HEK293 (cell line): ENCODE data around the gene ADCY7.

Experiments
- CTCF ChIA-PET: fragments of 350-600 bp; formaldehyde crosslinking; extraction: SDS; loops from one replicate; lab custom pipeline; 2021; ENCODE audit warnings: antibody characterized with exemption; lab: Yijun Ruan, JAX
- POLR2A ChIA-PET: fragments of 300-600 bp; formaldehyde crosslinking; extraction: SDS; loops from one replicate; lab custom pipeline; 2020; ENCODE audit warnings: antibody characterized with exemption, inconsistent platforms; lab: Yijun Ruan, JAX
- H3K27ac ChIP-seq: fragments of 200-500 bp; sonication (Bioruptor generic); 2 replicates; pipeline ENCODE4 v1.5.1; 2014; ENCODE audit warnings: low read depth, low read length, control low read depth, inconsistent platforms; ENCODE audit errors: extremely low read depth
- H3K36me3 ChIP-seq, 2 experiments: fragments of 200-500 bp in 1 of 2; sonication (Bioruptor generic) in 1 of 2; 1 replicate in 1 of 2; 2 replicates in 1 of 2; pipeline ENCODE4 v1.5.1; 2014 to 2017; ENCODE audit warnings: inconsistent platforms in 2 of 2, low read length in 2 of 2; ENCODE audit not compliant: control insufficient read depth in 2 of 2, insufficient read depth in 1 of 2
- H3K4me1 ChIP-seq: fragments of 200-500 bp; sonication (Bioruptor generic); 2 replicates; pipeline ENCODE4 v1.5.1; 2014; ENCODE audit warnings: mild to moderate bottlenecking, low read length, inconsistent platforms; ENCODE audit not compliant: control insufficient read depth, insufficient read depth
- H3K4me3 ChIP-seq: 2 replicates; pipeline ENCODE4 v1.5.1; 2011; ENCODE audit warnings: low read depth, mild to moderate bottlenecking, control low read depth, low read length, moderate library complexity
- H3K9me3 ChIP-seq: fragments of 200-500 bp; sonication (Bioruptor generic); 2 replicates; pipeline ENCODE4 v1.5.1; 2014; ENCODE audit warnings: low read depth, low read length, inconsistent platforms; ENCODE audit not compliant: control insufficient read depth, insufficient read depth
- GFI1B ChIP-seq: fragments of 450-650 bp; formaldehyde crosslinking; IDR thresholded peaks from 2 replicates; pipeline ENCODE4 v1.5.1; 2016; ENCODE audit warnings: missing biosample characterization, missing genetic modification characterization
- GLI2 ChIP-seq: fragments of 450-650 bp; formaldehyde crosslinking; IDR thresholded peaks from 2 replicates; pipeline ENCODE4; 2017; ENCODE audit warnings: missing biosample characterization, missing genetic modification characterization, low read depth, borderline replicate concordance
- GLI4 ChIP-seq: fragments of 450-650 bp; formaldehyde crosslinking; IDR thresholded peaks from 2 replicates; pipeline ENCODE4 v1.5.1; 2016; ENCODE audit warnings: missing biosample characterization, missing genetic modification characterization
- SALL2 ChIP-seq: fragments of 450-650 bp; formaldehyde crosslinking; IDR thresholded peaks from 2 replicates; pipeline ENCODE4 v1.5.0; 2017; ENCODE audit warnings: missing biosample characterization, mild to moderate bottlenecking, missing genetic modification characterization, borderline replicate concordance
- ZNF121 ChIP-seq: fragments of 450-650 bp; formaldehyde crosslinking; IDR thresholded peaks from 2 replicates; pipeline ENCODE4 v1.5.1; 2016; ENCODE audit warnings: missing biosample characterization, missing genetic modification characterization
- ZNF48 ChIP-seq: fragments of 450-650 bp; formaldehyde crosslinking; IDR thresholded peaks from 2 replicates; pipeline ENCODE4 v1.5.1; 2016; ENCODE audit warnings: missing biosample characterization, missing genetic modification characterization
- ZNF621 ChIP-seq: fragments of 450-650 bp; formaldehyde crosslinking; IDR thresholded peaks from 2 replicates; pipeline ENCODE4 v1.5.1; 2017; ENCODE audit warnings: missing biosample characterization, missing genetic modification characterization
- ZNF629 ChIP-seq: fragments of 450-650 bp; formaldehyde crosslinking; IDR thresholded peaks from 2 replicates; pipeline ENCODE4 v1.5.1; 2017; ENCODE audit warnings: missing biosample characterization, missing genetic modification characterization
- ZNF747 ChIP-seq: fragments of 450-650 bp; formaldehyde crosslinking; IDR thresholded peaks from 2 replicates; pipeline ENCODE4 v1.5.1; 2016; ENCODE audit warnings: missing biosample characterization, missing genetic modification characterization
- ZNF843 ChIP-seq: fragments of 450-650 bp; formaldehyde crosslinking; IDR thresholded peaks from 2 replicates; pipeline ENCODE4 v1.5.1; 2016; ENCODE audit warnings: missing biosample characterization, missing genetic modification characterization
- ZSCAN30 ChIP-seq: fragments of 450-650 bp; IDR thresholded peaks from 2 replicates; pipeline ENCODE4 v1.5.1; 2018; ENCODE audit warnings: missing biosample characterization, mild to moderate bottlenecking, missing genetic modification characterization, moderate library complexity
- TF ChIP-seq, protein P1 (sequence below): fragments of 450-650 bp; formaldehyde crosslinking; IDR thresholded peaks from 2 replicates; pipeline ENCODE4 v1.5.1; 2016; ENCODE audit warnings: missing biosample characterization, missing genetic modification characterization
- TF ChIP-seq, protein P2 (sequence below): fragments of 450-650 bp; formaldehyde crosslinking; IDR thresholded peaks from 2 replicates; pipeline ENCODE4 v1.5.1; 2016; ENCODE audit warnings: missing biosample characterization, missing genetic modification characterization
- TF ChIP-seq, protein P3 (sequence below): fragments of 450-650 bp; formaldehyde crosslinking; IDR thresholded peaks from 2 replicates; pipeline ENCODE4; 2016; ENCODE audit warnings: missing biosample characterization, missing genetic modification characterization
- TF ChIP-seq, protein P4 (sequence below): fragments of 450-650 bp; formaldehyde crosslinking; IDR thresholded peaks from 2 replicates; pipeline ENCODE4 v1.5.1; 2016; ENCODE audit warnings: missing biosample characterization, missing genetic modification characterization
- TF ChIP-seq, protein P5 (sequence below): fragments of 450-650 bp; formaldehyde crosslinking; IDR thresholded peaks from 2 replicates; pipeline ENCODE4 v1.5.1; 2017; ENCODE audit warnings: missing biosample characterization, missing genetic modification characterization

ADCY7 gene

DNA sequence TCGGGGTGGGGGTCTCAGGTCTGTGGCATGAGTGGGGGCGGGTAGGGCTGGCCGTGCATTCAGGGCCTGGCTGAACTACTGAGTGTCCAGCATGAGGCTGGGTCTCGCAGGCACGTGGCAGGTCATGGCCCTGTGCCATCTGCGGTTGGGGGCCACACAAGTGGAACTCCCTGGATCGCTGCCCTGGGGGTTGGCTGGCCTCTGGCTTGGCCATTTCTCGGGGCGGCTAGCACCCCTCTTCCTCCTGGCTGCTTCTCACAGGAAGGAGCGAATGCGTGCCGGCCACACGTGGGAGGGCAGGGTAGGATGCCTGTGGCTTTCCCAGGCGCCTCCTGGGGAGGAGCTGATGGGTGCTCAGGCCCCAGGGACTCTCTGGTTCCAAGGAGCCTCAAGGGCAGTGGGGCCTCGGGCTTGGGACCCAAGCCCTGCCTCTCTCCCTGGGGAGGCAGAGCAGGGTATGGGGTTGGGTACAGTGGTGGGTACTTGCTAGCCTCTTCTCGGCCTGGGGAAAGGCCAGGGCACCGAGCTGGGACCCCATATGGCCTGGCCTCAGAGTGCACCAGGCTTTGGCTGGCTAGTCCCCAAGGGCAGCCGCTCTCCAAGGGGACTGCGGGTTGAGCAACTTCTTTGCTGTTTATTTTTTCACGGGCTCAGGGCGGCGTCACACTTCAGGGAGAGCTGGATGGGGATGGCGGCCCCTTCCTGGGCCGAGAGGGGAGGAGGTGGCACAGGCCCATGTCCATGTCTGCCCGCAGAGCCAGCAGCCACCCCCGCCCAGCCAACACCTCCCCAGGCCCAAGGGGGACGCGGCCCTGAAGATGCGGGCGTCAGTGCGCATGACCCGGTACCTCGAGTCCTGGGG lies 37.5 kb downstream of the ADCY7 start:
- no peak for TF ChIP-seq ZNF629
- no peak for TF ChIP-seq ZNF48 (tag by site-specific recombination)
- no peak for TF ChIP-seq GFI1B (tag by site-specific recombination)
- TF ChIP-seq ZNF843 (tag by site-specific recombination) = no peak
- TF ChIP-seq ZNF621 (tag by site-specific recombination) = no peak
- TF ChIP-seq, protein P1, sequence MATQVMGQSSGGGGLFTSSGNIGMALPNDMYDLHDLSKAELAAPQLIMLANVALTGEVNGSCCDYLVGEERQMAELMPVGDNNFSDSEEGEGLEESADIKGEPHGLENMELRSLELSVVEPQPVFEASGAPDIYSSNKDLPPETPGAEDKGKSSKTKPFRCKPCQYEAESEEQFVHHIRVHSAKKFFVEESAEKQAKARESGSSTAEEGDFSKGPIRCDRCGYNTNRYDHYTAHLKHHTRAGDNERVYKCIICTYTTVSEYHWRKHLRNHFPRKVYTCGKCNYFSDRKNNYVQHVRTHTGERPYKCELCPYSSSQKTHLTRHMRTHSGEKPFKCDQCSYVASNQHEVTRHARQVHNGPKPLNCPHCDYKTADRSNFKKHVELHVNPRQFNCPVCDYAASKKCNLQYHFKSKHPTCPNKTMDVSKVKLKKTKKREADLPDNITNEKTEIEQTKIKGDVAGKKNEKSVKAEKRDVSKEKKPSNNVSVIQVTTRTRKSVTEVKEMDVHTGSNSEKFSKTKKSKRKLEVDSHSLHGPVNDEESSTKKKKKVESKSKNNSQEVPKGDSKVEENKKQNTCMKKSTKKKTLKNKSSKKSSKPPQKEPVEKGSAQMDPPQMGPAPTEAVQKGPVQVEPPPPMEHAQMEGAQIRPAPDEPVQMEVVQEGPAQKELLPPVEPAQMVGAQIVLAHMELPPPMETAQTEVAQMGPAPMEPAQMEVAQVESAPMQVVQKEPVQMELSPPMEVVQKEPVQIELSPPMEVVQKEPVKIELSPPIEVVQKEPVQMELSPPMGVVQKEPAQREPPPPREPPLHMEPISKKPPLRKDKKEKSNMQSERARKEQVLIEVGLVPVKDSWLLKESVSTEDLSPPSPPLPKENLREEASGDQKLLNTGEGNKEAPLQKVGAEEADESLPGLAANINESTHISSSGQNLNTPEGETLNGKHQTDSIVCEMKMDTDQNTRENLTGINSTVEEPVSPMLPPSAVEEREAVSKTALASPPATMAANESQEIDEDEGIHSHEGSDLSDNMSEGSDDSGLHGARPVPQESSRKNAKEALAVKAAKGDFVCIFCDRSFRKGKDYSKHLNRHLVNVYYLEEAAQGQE (tag by site-specific recombination) = no peak
- TF ChIP-seq, protein P2, sequence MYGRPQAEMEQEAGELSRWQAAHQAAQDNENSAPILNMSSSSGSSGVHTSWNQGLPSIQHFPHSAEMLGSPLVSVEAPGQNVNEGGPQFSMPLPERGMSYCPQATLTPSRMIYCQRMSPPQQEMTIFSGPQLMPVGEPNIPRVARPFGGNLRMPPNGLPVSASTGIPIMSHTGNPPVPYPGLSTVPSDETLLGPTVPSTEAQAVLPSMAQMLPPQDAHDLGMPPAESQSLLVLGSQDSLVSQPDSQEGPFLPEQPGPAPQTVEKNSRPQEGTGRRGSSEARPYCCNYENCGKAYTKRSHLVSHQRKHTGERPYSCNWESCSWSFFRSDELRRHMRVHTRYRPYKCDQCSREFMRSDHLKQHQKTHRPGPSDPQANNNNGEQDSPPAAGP (tag by site-specific recombination) = no peak
- TF ChIP-seq, protein P3, sequence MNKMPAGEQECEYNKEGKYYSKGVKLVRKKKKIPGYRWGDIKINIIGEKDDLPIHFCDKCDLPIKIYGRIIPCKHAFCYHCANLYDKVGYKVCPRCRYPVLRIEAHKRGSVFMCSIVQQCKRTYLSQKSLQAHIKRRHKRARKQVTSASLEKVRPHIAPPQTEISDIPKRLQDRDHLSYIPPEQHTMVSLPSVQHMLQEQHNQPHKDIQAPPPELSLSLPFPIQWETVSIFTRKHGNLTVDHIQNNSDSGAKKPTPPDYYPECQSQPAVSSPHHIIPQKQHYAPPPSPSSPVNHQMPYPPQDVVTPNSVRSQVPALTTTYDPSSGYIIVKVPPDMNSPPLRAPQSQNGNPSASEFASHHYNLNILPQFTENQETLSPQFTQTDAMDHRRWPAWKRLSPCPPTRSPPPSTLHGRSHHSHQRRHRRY (tag by site-specific recombination) = no peak
- TF ChIP-seq ZSCAN30 (tag by site-specific recombination) = no peak
- TF ChIP-seq ZNF121 = no peak
- TF ChIP-seq ZNF747 (tag by site-specific recombination) = no peak
- TF ChIP-seq, protein P4, sequence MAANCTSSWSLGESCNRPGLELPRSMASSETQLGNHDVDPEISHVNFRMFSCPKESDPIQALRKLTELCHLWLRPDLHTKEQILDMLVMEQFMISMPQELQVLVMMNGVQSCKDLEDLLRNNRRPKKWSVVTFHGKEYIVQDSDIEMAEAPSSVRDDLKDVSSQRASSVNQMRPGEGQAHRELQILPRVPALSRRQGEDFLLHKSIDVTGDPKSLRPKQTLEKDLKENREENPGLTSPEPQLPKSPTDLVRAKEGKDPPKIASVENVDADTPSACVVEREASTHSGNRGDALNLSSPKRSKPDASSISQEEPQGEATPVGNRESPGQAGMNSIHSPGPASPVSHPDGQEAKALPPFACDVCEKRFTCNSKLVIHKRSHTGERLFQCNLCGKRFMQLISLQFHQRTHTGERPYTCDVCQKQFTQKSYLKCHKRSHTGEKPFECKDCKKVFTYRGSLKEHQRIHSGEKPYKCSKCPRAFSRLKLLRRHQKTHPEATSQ (tag by site-specific recombination) = no peak
- TF ChIP-seq GLI4 (tag by site-specific recombination) = no peak
- no peak for TF ChIP-seq GLI2 (tag by site-specific recombination)
- TF ChIP-seq, protein P5, sequence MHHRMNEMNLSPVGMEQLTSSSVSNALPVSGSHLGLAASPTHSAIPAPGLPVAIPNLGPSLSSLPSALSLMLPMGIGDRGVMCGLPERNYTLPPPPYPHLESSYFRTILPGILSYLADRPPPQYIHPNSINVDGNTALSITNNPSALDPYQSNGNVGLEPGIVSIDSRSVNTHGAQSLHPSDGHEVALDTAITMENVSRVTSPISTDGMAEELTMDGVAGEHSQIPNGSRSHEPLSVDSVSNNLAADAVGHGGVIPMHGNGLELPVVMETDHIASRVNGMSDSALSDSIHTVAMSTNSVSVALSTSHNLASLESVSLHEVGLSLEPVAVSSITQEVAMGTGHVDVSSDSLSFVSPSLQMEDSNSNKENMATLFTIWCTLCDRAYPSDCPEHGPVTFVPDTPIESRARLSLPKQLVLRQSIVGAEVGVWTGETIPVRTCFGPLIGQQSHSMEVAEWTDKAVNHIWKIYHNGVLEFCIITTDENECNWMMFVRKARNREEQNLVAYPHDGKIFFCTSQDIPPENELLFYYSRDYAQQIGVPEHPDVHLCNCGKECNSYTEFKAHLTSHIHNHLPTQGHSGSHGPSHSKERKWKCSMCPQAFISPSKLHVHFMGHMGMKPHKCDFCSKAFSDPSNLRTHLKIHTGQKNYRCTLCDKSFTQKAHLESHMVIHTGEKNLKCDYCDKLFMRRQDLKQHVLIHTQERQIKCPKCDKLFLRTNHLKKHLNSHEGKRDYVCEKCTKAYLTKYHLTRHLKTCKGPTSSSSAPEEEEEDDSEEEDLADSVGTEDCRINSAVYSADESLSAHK (tag by site-specific recombination) = no peak
- no peak for TF ChIP-seq SALL2 (tag by site-specific recombination)
- ChIA-PET POLR2A (no interaction called here), CTCF (no interaction called here)
- no peak overlapping the region for H3K27ac ChIP-seq
- H3K9me3 ChIP-seq = no peaks in the 10 kb centered on the region
- H3K4me3 ChIP-seq = no peak overlapping the region
- H3K36me3 ChIP-seq = peaks cover 0 to 2% of the 10 kb centered on the region in 2 experiments; a peak in 1 of 3 replicates
- no peaks in the 10 kb centered on the region for H3K4me1 ChIP-seq
